DND-41 (cell line): ENCODE data around the gene SMTNL2.

ENCODE experiments used
- ATAC-seq: fragments of 200-7000 bp; cut with Tn5 transposase; 3 replicates; pipeline ENCODE4 v1.9.1; 2021; ENCODE audit warnings: low read depth; ENCODE audit not compliant: insufficient read depth
- DNase-seq: peaks from one replicate; pipeline ENCODE4 v3.0.0-alpha.2; 2020
- H2AFZ ChIP-seq: 2 replicates; pipeline ENCODE4 v1.6.0; 2012; ENCODE audit warnings: low read depth, low read length
- H3K27ac ChIP-seq: 2 replicates; pipeline ENCODE4 v1.5.1; 2012; ENCODE audit warnings: low read length, inconsistent platforms
- H3K27me3 ChIP-seq: fragments of 200-600 bp; sonication (generic); 2 replicates; pipeline ENCODE4 v1.6.0; 2012; ENCODE audit warnings: low read length, mild to moderate bottlenecking, inconsistent platforms; ENCODE audit not compliant: insufficient read depth, poor library complexity
- H3K36me3 ChIP-seq: 2 replicates; pipeline ENCODE4 v1.5.1; 2012; ENCODE audit warnings: low read length, inconsistent platforms; ENCODE audit not compliant: insufficient read depth
- H3K4me1 ChIP-seq: 2 replicates; pipeline ENCODE4 v1.5.1; 2012; ENCODE audit warnings: mild to moderate bottlenecking, low read length; ENCODE audit not compliant: insufficient read depth
- H3K4me2 ChIP-seq: 2 replicates; pipeline ENCODE4 v1.6.0; 2012; ENCODE audit warnings: mild to moderate bottlenecking, moderate library complexity, low read length, inconsistent platforms; ENCODE audit not compliant: insufficient read depth
- H3K4me3 ChIP-seq, 2 experiments: fragments of 200-600 bp in 1 of 2; shearing (Covaris generic) in 1 of 2; 2 replicates each; pipeline ENCODE4 v1.5.1; 2012 to 2016; ENCODE audit warnings: inconsistent platforms in 2 of 2, low read length in 2 of 2, mild to moderate bottlenecking in 2 of 2, low read depth in 1 of 2, moderate library complexity in 1 of 2
- H3K79me2 ChIP-seq: 2 replicates; pipeline ENCODE4 v1.6.0; 2012; ENCODE audit warnings: low read length, inconsistent platforms; ENCODE audit not compliant: insufficient read depth
- H3K9ac ChIP-seq: 2 replicates; pipeline ENCODE4 v1.6.0; 2012; ENCODE audit warnings: low read depth, mild to moderate bottlenecking, inconsistent platforms, low read length, moderate library complexity
- H3K9me3 ChIP-seq: 2 replicates; pipeline ENCODE4 v1.5.1; 2012; ENCODE audit warnings: low read length, moderate library complexity, mild to moderate bottlenecking, inconsistent platforms; ENCODE audit not compliant: insufficient read depth, severe bottlenecking
- H4K20me1 ChIP-seq: 2 replicates; pipeline ENCODE4 v1.6.0; 2012; ENCODE audit warnings: low read length; ENCODE audit not compliant: insufficient read depth
- EZH2 ChIP-seq: IDR thresholded peaks from 3 replicates; pipeline ENCODE4 v1.6.1; 2012; ENCODE audit warnings: borderline replicate concordance, low read depth, mild to moderate bottlenecking, moderate library complexity, low read length, inconsistent platforms; ENCODE audit not compliant: severe bottlenecking
- TF ChIP-seq, protein P1 (sequence below): IDR thresholded peaks from 2 replicates; pipeline ENCODE4 v1.5.1; 2012; ENCODE audit warnings: borderline replicate concordance, low read length, moderate library complexity, mild to moderate bottlenecking; ENCODE audit not compliant: poor library complexity, severe bottlenecking; ENCODE audit errors: extremely low read depth

SMTNL2 gene

DNA sequence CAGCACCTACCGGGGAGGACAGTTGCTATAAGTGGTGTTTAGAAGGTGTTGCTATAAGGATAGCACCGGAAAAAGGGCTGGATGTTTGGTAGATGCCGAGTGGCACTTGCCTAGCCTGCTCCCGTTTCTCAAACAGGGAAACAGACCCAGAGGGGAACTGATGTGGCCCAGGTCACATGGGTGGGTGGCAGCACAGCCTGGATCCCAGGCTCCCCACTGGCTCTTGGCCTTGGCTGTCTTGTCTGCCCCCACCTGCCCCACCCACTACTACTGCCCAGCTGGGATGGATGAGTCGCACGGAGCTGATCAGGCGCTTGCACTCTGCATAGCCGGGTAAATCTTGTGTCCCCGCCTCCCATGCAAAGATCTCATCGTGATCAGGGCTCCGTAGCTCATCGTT, 7.2 kb downstream of the SMTNL2 start:
- Histone ChIP-seq H3K9ac (no peak overlapping the region), H3K79me2 (no peaks in the 10 kb centered on the region), H3K4me3 (no peak overlapping the region), H4K20me1 (no peaks in the 10 kb centered on the region; the same call in 1 of the 2 replicates), H3K9me3 (no peaks in the 10 kb centered on the region), H3K4me1 (no peaks in the 10 kb centered on the region), H3K27me3 (peaks cover 6% of the 10 kb centered on the region), H3K36me3 (no peaks in the 10 kb centered on the region), H2AFZ (no peak overlapping the region), H3K27ac (no peak overlapping the region), H3K4me2 (no peak overlapping the region)
- TF ChIP-seq, protein P1, sequence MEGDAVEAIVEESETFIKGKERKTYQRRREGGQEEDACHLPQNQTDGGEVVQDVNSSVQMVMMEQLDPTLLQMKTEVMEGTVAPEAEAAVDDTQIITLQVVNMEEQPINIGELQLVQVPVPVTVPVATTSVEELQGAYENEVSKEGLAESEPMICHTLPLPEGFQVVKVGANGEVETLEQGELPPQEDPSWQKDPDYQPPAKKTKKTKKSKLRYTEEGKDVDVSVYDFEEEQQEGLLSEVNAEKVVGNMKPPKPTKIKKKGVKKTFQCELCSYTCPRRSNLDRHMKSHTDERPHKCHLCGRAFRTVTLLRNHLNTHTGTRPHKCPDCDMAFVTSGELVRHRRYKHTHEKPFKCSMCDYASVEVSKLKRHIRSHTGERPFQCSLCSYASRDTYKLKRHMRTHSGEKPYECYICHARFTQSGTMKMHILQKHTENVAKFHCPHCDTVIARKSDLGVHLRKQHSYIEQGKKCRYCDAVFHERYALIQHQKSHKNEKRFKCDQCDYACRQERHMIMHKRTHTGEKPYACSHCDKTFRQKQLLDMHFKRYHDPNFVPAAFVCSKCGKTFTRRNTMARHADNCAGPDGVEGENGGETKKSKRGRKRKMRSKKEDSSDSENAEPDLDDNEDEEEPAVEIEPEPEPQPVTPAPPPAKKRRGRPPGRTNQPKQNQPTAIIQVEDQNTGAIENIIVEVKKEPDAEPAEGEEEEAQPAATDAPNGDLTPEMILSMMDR, result no peak
- no peak for TF ChIP-seq EZH2
- ATAC-seq, result no peak
- no peak for DNase-seq

DNA sequence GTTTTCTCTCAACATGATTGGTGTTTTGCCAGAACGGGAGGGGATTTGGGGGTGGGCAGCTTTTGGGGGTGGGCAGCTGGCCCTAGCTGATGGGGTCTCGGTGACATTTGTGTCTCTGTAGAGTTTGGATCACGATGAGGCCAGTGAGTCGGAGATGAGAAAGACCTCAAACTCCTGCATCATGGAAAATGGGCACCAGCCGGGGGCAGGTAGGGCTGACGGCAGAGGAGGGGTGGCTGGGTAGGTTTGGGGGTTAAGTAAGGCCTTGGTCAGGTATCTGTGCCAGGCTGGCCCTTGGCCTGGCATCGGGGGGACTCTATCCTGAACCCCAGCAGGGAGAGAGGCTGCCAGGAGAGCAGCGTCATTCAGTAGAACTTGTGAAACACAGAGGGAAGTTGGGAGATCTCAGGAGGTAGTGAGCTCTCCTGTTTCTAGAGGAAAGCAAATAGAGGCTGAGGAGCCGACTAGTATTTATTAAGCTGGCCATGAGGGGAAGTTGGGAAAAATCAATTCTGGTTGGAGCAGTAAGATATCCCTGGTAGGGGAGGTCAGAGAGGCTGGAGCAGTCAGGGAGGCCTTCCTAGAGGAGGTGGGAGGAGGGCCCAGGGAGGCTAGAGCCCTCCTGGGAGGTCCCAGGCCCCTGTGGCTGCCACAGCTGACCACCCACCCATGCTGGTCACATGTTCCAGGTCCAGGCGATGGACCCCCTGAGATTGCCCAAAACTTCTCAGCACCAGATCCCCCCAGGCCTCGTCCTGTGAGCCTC, 8.1 kb downstream of the SMTNL2 start:
- H4K20me1 ChIP-seq, result no peaks in the 10 kb centered on the region; the same call in 1 of the 2 replicates
- DNase-seq (no peak), ATAC-seq (no peak)
- H3K4me1 ChIP-seq, result no peaks in the 10 kb centered on the region
- H3K9ac ChIP-seq, result no peak overlapping the region
- no peak overlapping the region for H3K27ac ChIP-seq
- H3K4me2 ChIP-seq, result no peak overlapping the region
- no peak overlapping the region for H3K4me3 ChIP-seq
- no peak overlapping the region for H2AFZ ChIP-seq
- no peak for TF ChIP-seq EZH2
- TF ChIP-seq, protein P1, result no peak
- H3K36me3 ChIP-seq, result no peaks in the 10 kb centered on the region
- H3K9me3 ChIP-seq, result no peaks in the 10 kb centered on the region
- H3K79me2 ChIP-seq, result no peaks in the 10 kb centered on the region
- H3K27me3 ChIP-seq, result peaks cover 2% of the 10 kb centered on the region

DNA sequence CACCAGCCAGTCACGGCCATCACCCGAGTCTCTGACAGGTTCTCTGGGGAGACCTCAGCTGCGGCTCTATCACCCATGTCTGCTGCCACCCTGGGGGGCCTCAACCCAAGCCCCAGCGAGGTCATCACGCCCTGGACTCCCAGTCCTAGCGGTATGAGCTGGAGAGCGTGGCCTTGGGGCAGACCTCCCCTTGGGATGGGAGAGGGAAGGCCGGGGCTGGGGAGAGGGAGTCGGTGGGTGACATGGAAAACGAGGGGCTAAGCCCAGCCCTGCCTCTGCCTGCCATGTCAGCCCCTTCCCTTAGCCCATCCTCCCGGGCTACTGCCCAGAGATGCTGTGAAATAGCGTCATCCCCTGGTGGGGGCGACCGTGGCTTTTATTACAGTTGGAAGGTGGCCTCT, 8.7 kb downstream of the SMTNL2 start:
- no peaks in the 10 kb centered on the region for H3K27me3 ChIP-seq
- H3K4me2 ChIP-seq, result no peak overlapping the region
- no peaks in the 10 kb centered on the region for H3K4me1 ChIP-seq
- DNase-seq (no peak), ATAC-seq (no peak)
- H2AFZ ChIP-seq, result no peak overlapping the region
- H3K27ac ChIP-seq, result no peak overlapping the region
- H3K36me3 ChIP-seq, result no peaks in the 10 kb centered on the region
- H4K20me1 ChIP-seq, result no peaks in the 10 kb centered on the region; the same call in 1 of the 2 replicates
- H3K9ac ChIP-seq, result no peak overlapping the region
- H3K9me3 ChIP-seq, result no peaks in the 10 kb centered on the region
- no peaks in the 10 kb centered on the region for H3K79me2 ChIP-seq
- no peak overlapping the region for H3K4me3 ChIP-seq
- TF ChIP-seq EZH2, result no peak
- TF ChIP-seq, protein P1, result no peak
